Stimulated activated CD4-positive, alpha-beta T cell treated with anti-CD3 and anti-CD28 coated beads, Interleukin-2, amount 100 ng/mL, for 4 hours (primary cell): ENCODE measurements around the gene TNFRSF1B.

ENCODE experiments used
- DNase-seq: peaks from one replicate; pipeline ENCODE4 v3.0.0-alpha.2; 2020; ENCODE audit warnings: low read depth

Gene TNFRSF1B

DNA sequence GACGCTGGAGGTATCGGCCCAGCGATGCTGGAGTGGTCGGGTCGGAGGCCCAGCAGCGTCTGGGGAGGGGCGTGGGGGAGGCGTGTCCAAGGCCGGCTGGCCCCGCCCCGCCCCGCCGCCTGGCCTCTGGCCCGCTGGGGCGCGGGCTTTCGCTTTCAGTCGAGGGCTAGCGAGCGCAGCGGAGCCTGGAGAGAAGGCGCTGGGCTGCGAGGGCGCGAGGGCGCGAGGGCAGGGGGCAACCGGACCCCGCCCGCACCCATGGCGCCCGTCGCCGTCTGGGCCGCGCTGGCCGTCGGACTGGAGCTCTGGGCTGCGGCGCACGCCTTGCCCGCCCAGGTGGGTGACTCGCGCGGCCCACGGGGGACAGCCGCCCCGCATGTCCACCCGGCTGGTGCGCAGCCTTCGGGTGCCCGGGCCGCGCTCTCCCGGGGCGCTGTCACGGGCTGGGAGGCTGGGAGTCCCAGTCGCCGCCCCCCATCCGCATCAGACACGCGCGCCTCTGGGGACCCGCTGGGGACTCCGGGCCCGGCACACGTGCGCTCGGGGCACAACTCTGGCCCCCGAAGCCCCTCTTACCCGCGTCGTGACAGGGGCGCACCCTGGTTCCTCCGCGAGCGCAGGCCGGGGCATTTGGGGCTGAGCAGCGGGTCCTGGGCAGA is at the start of gene TNFRSF1B:
Gene TNFRSF1B (plus strand): TSS at position 158 of the 659 bp plus-strand sequence. CDS start 101 bp downstream, at position 259.
- peak; percentile 67 for DNase-seq

DNA sequence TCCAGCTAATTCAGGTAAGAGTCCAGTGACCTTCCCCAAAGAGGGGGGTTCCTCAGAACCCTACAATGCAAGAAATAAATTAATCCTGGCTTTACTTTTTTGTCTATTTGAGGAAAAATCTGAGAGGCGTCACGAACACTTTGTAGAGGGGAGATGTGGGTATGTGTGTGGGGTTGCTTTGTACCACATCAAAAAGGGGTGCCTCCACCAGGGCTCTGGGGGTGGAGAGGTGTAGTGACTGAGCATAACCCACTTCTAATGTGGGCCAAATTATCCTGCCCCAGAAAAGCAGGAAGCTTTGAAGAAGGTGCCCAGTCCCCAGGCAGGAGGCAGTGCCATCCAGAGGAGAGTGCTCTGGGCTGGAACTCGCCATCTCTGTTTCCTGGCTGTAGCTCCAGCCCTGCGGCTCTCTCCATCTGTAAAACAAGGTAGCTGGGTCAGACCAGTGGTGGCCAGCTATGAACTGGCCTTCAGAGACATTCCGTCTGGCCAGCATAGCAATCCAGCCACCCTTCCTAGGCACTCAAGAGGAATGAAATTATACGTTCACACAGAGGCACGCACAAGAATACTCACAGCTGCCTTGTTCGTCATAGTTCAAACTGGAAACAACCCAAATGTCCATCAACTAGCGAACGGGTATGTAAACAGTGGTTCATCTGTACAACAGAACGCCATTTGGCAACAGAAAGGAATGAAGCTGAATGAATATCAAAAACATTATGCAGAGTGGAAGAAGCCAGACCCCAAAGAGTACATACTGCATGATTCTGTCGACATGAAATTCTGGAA is 45.4 kb upstream of the TNFRSF1B start:
- no peak for DNase-seq

DNA sequence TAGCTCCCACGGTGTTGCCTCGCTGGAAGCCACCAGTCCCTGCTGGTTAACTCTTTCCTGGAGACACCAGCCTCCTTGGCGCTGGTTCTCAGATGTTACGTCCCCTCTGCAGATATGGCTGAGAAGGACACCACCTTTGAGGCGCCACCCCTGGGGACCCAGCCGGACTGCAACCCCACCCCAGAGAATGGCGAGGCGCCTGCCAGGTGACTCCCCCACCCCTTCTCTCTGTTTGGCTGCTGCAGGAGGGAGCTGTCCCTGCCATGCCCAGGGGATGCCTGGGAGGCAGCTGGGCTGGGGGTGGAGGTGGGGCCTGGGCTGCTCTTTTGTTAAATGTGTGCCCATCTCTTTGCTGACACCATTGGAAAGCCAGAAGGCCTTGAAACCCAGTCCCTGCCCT is 43.6 kb upstream of the TNFRSF1B start:
- DNase-seq, result no peak

DNA sequence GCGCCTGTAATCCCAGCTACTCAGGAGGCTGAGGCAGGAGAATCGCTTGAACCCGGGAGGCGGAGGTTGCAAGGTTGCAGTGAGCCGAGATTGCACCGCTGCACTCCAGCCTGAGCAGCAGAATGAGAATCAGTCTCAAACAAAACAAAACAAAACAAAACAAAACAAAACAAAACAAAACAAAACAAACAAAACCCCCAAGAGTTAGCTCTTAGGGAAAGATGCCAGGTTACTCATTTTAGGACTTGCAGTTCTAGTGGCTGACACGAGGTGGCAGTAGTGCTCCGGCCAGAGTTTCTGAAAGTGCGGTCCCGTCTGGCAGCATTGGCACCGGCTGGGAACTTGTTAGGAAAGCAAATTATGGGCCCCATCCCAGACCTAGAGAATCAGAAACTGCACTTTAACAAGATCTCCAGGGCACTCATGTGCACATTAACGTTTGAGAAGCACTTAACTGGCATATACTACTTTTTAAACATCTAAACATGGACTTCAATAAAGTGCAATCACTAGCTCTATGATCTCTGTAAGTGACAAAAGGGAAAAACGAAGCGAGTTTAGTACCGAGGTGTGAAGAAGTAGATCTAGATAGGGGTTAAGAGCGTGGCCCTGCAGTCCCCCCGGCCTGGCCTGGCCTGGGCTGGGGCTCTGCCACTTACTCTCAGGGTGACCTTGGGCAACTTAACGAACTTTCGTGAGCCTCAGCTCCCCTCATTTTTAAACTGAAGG is 41.9 kb upstream of the TNFRSF1B start:
- DNase-seq, result peak; percentile 70

DNA sequence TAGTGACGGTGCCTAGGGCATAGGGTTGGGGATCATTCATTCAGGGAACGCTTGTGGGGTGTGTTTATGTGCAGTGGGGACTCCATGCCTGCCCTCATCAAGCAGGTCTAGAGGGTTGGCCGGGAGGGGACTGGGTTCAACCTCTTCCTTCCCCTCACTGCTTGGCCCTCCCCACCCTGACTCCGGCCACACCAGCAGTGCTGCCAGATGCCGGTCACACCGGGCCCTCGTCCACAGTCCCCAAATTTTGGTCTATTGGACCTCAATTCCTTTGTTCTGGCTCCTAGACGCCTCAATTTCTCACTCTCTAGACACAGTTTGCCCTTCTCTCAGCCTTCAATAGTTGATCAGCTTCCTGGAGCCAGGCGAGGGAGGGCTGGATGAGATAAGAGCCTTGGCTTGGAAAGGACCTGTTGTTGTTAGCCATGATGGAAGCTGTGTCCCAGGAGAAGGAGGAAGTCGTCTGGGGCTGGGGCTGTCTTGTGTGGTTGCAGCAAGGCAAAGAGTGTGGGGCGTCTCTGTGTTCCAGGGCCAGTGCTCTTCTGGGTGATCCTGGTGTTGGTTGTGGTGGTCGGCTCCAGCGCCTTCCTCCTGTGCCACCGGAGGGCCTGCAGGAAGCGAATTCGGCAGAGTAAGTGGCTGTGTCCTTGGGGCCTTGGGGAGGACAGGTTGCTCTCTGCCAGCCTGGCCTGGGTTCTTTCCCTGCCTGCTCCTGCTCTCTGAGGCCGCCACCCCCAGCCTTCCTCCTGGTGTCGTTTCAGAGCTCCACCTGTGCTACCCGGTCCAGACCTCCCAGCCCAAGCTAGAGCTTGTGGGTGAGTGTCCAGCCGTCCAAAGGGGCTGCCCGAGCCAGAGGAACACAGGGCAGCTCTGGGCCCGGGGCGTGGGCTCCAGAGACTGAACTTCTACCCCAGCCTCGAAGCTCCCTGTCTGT is 41.1 kb upstream of the TNFRSF1B start:
- no peak for DNase-seq

DNA sequence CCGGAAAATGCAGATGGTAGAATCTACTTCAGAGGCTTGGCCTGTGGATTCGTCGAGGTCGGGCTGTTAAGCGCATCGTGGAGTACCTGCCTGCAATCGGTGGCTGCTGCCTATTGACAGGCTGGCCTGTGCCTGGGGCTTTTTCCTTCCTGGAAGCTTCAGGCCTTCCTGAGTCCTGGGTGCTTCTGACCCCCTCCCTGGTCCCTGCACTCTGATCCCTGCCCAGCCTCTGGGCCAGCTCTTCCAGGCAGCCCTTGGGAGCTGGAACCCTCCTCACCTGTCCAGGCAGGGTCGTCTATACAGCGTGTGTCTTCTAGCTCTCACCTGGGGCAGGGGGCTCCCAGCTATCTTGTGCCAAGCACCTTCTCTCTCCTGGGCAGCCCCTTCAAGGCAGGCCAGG is 40.0 kb upstream of the TNFRSF1B start:
- DNase-seq, result no peak

DNA sequence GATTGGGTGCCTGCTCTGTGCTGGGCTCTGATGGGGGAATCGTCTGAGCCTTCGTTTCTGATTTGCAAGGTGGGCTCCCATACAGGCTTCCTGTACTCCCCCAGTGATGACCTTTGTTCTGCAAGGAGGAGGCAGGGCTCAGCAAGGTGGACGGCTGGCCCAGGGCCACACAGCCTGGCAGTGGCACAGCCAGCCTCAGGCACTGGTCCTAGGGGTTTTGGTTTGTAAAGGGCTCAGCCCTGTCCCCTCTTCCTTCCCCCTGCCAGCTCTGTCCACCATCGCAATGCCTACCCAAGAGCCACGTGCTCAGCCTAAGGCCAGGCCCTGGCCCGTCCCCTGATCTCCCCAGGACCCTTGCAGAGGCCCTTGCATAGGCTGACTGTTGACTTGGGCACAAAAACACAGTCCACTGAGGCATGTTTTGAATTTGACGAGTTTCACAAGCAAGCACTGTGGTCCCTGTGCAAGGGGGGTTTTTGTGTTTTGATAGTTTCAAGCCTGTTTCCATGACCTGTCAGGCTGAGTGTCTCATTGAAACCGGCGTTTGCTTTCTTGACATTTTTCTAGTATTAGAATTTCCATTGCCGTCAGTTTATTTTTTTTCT is 39.5 kb upstream of the TNFRSF1B start:
- no peak for DNase-seq

DNA sequence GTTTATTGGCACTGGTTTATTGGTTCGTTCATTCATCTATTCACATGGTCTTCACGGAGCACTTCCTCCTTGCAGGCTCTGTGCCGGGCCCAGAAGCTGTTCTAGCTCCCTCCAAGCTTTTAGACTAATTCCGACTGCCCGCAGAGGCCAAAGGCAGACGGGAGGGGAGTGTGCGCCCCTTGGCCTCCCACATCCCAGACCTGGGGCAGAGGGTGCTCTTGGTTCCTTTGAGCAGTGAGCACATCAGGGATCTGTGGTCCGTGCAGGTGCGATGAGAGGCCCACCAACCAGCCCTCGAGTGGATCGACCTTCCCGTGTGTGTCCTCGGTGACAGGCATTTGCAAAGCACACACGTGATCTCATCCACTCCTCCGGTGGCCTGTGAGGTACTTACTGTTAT is 38.7 kb upstream of the TNFRSF1B start:
- DNase-seq, result no peak

DNA sequence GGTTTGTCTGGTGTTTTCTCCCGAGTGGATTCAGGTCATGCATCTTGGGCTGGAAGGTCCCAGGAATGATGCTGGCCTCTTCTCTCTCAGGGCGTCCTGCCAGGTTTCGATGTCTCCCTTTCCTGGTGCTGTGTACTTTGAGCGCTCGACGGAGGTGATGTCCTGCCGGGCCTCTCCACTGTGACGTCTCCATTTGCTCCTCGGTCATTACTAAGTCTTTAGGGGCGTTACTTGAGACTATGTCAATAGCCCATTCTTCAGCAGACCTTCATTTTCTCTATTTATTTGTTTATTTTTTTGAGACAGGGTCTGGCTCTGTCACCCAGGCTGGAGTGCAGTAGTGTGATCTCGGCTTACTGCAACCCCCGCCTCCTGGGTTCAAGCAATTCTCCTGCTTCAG is 37.2 kb upstream of the TNFRSF1B start:
- no peak for DNase-seq

DNA sequence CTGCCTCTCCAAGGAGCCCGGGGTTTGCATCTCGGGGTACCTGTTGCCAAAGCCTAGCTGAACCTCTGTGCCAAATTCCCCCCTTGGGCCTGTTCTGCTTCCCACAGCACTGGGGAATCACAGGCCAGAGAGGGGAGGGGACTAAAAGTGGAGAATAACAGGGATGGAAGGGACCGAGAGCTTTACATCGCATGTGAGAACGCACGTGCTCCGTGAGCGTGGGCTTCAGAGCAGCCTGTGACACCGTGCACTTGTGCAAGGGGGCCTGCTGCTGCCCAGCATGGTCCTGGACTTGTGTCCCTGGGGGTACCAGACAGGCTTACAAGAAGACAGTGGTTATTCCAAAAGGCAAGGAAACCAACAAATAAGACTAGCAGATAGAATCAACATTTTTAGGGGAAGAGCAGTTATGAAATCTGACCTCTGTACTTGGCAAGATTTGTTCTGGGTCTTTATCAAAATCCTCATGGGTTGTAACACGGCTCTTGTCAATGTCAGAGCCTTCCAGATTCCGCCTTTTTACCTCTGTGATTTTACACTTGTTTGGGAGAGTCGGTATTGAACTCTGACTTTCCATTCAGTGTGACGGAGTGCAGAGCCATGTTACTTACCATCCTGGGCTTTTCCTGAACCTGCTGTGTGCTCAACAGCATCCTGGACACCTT is 36.2 kb upstream of the TNFRSF1B start:
- no peak for DNase-seq

DNA sequence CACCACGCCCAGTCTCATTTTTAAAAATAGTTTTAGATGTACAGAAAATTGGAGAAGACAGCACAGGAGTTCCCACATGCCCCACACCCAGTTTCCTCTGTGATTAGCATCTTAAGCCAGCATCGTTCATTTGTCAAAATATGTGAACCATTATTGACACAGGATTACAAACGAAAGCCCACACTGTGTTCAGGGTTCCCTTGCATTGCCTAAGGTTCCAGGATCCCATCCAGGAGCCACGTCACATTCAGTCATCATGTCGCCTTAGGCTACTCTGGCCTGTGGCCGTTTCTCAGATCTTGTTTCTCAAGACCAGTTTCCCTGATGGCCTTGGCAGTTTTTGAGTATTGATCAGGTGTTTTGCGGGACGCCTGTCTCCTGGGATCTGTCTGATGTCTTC is 34.7 kb upstream of the TNFRSF1B start:
- DNase-seq, result no peak

DNA sequence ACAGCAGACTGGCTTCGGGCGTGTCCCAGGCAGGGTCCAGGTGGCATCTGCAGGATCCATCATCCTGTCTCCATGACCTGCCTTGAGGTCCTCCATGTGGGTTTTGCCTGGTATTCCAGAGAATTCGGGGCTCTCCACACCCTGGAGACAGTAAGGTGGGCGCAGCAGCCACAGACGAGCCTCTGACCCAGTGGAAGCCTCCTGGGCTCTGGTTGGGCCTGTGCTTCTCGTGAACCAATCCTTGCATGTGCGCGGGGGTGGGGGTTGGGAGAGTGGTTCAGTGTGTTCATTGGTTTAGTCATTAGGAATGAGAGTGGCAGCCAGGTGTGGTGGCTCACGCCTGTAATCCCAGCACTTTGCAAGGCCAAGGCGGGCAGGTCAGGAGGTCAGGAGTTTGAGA is 32.1 kb upstream of the TNFRSF1B start:
- DNase-seq, result no peak

DNA sequence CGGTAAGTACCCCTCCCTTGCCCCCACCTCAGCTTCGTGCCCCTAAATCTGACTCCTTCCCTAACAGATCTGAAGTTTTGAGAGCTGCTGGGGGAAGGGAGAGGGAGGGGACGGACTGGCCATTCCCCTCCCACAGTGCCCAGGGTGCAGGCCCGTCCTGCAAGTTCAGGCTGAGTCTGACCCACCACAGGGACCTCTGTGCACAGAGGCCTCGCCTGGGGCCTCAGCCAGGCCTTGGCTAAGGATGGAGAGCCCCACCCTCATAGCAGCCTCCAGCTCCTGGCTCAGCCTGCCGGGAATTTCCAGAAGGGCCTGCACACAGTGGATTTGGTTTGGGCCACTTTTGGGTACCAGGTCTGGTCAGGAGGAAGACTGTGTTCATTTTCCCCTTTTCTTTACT is 31.2 kb upstream of the TNFRSF1B start:
- no peak for DNase-seq

DNA sequence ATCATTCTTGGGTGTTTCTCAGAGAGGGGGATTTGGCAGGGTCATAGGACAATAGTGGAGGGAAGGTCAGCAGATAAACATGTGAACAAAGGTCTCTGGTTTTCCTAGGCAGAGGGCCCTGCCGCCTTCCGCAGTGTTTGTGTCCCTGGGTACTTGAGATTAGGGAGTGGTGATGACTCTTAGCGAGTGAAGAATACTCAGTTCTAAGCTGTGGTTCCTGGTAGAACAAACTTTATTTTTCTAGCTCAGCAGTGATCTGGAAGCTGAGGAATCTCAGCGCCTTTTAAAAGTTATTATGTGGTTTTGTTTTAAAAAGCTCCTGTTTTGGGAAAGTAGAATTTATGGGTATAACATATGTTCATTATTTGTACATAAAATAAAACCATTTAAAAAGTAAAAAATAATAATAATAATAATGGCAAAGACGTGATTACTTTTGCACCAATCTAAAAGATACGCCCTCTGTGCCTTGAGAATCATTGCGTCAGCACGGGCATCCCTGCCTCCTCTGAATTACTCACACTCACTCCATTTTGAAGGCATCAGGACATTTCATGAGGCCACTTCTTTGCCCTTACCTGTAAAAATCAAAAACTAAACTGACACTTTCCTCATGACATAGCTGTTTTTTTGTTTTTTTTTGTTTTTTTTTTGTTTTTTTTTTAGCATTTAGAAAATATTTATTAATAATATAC is 29.7 kb upstream of the TNFRSF1B start:
- no peak for DNase-seq

DNA sequence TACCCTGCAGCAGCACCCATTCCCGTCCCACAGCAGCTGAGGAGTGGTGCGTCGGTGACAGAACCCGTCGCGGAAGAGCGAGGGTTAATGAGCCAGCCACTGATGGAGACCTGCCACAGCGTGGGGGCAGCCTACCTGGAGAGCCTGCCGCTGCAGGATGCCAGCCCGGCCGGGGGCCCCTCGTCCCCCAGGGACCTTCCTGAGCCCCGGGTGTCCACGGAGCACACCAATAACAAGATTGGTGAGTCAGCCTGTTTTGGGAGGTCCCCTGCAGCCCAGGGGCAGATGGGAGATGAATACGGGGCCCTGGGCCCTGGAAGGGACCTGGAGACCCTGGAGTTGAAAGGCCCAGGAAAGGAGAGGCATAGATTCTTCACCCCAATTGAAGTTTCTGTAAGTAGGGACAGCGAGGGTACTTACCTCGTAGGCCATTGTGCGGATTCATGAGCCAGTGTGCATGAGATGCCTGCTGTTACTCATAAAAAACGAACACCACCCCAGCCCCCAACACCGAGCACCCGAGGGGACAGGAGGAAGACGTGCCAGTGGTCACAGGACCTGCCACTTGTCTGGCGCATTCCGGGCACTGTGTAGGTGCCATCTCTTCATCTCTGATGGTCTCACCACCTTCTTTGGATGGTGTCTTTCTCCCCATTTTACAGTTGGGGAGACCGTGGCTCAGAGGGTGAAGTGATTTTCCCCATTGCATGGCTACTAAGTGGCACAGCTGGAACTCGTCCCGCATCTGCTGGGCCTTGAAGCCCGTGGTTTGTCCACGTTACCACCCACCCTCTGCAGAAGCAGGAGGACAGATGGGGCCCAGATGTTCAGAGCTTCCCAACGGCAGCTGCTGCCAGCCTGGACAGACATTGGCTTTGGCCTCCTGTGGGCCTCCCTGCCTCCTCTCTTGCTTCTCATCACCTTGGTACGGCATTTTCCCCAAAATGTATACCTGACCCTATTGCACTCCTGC is 28.3 kb upstream of the TNFRSF1B start:
- DNase-seq, result no peak

DNA sequence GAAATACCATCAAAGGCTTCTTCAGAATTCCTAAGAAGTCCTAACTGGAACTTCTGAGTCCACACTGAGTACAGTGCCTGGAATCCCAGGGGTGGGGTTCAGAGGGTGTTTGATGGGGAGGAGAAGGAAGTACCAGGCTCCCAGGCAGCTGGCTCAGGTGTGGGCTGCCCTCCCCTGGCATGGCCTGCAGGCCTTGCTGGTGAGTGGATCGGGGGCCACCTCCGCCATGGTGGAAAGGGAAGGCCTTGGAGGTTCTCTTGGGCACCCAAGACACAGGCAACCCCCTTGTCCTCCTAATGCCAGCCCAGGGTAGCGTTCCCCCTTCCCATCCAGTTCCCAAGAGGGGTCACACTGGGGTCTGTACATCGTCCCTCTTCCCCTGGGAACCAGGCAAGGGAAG is 26.8 kb upstream of the TNFRSF1B start:
- no peak for DNase-seq

DNA sequence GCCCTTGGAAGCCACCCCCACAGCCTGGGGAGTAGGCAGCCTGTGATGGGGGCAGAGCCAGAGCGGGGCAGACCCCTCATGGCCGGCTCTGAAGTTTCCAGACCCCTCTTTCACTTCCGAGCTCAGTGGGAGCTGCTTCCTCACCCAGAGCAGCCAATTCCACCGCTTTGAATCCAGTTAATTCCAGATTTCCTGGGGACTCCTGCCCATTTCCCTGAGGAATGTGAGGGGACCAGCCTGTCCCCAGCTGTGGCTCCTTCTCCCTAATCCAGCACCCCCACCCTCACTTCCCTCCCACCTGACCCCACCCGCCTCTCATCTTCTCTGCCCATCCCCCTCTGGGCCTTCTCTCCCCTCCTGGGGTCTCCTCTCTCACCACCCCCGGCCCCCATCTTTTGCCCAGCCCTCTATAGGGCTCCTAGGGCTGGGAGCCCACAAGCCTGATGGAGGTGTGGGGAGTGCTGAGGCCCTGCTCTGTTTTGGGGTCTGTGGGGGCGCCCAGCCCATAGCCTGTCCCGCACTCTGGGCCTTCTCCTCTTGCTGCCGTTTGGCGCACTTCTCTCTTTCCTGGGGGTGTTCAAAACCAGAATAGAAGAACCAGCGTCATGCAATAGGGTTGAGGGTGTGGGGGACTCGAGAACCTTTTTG is 26.2 kb upstream of the TNFRSF1B start:
- no peak for DNase-seq

DNA sequence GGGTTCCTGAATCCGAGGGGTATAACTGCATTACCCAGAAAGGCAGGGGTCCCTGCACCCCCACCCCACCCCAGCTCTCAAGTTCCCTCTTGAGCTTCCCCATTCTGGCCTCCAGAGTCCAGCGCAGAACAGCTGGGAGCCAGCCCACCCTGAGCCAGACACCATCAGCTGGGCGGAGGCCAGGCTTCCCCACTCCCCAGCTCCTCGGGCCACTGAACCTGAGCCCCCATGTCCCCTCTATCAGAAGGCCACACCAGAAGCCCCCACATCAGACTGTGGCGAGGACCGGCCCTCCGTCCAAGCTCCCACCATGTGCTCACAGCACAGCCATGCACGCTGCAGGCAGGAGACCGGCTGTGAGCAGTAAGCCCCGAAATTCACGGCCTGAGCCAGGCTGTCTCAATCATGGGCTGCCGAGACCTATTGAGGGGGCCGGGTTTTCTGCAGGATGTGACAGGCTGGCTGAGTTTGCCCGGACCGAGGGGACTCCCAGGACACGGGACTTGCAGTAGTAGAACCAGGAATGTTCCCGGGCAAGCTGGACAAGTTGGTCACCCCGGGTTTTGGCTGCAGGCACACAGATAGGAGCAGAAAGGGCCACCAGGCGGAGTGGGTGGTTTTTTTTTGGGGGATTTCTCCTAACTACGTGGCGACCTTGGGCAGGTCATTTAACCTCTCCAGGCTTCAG is 25.5 kb upstream of the TNFRSF1B start:
- DNase-seq, result no peak
